H9 (cell line): Measurements from ENCODE around the gene TECTB. TPM values are rescaled to one million over a fixed set of nuclear protein-coding genes. Genes with fewer than 3 reads are reported as not detected.

Experiments used
- DNase-seq: peaks from one replicate; pipeline ENCODE4 v3.0.0-alpha.2; 2017
- H2AFZ ChIP-seq: one replicate; pipeline ENCODE4 v1.6.1; 2013; ENCODE audit warnings: mild to moderate bottlenecking, low read length, control low read depth, moderate library complexity
- H2AK5ac ChIP-seq: 2 replicates; pipeline ENCODE4 v1.6.1; 2013; ENCODE audit warnings: low read length, control low read depth, mixed read lengths; ENCODE audit not compliant: insufficient read length
- H2BK120ac ChIP-seq: one replicate; pipeline ENCODE4 v1.6.1; 2013; ENCODE audit warnings: low read depth, mild to moderate bottlenecking, low read length, control low read depth, inconsistent platforms; ENCODE audit not compliant: poor library complexity, severe bottlenecking
- H2BK12ac ChIP-seq: 2 replicates; pipeline ENCODE4 v1.6.1; 2013; ENCODE audit warnings: low read length, control low read depth, mixed read lengths, low read depth; ENCODE audit not compliant: insufficient read length
- H2BK15ac ChIP-seq: 2 replicates; pipeline ENCODE4 v1.6.1; 2013; ENCODE audit warnings: low read depth, low read length, control low read depth
- H2BK20ac ChIP-seq: one replicate; pipeline ENCODE4 v1.6.1; 2013; ENCODE audit warnings: low read depth, mild to moderate bottlenecking, low read length, control low read depth, inconsistent platforms; ENCODE audit not compliant: poor library complexity, severe bottlenecking
- H2BK5ac ChIP-seq: 2 replicates; pipeline ENCODE4 v1.6.1; 2013; ENCODE audit warnings: low read length, control low read depth, mixed read lengths; ENCODE audit not compliant: insufficient read length
- H3K14ac ChIP-seq: 2 replicates; pipeline ENCODE4 v1.6.1; 2013; ENCODE audit warnings: low read length, control low read depth; ENCODE audit not compliant: insufficient read depth
- H3K18ac ChIP-seq: 2 replicates; pipeline ENCODE4 v1.6.1; 2013; ENCODE audit warnings: low read depth, mild to moderate bottlenecking, mixed read lengths, low read length, control low read depth; ENCODE audit not compliant: insufficient read length
- H3K23ac ChIP-seq: 2 replicates; pipeline ENCODE4 v1.6.1; 2013; ENCODE audit warnings: low read length, control low read depth, mixed read lengths, low read depth; ENCODE audit not compliant: insufficient read length
- H3K23me2 ChIP-seq: 2 replicates; pipeline ENCODE4 v1.6.1; 2013; ENCODE audit warnings: low read depth, mild to moderate bottlenecking, mixed read lengths, low read length, control low read depth; ENCODE audit not compliant: insufficient read length, poor library complexity, severe bottlenecking
- H3K27ac ChIP-seq: 2 replicates; pipeline ENCODE4 v1.5.1; 2013; ENCODE audit warnings: low read length, control low read depth, mixed read lengths, low read depth; ENCODE audit not compliant: insufficient read length
- H3K27me3 ChIP-seq: 2 replicates; pipeline ENCODE4 v1.6.1; 2013; ENCODE audit warnings: low read length, control low read depth, inconsistent platforms; ENCODE audit not compliant: insufficient read depth
- H3K4ac ChIP-seq: 2 replicates; pipeline ENCODE4 v1.6.1; 2013; ENCODE audit warnings: low read depth, mild to moderate bottlenecking, control low read depth, inconsistent platforms, low read length, moderate library complexity
- H3K4me1 ChIP-seq: 2 replicates; pipeline ENCODE4 v1.6.1; 2013; ENCODE audit warnings: low read length, control low read depth, inconsistent platforms; ENCODE audit not compliant: insufficient read depth
- H3K4me2 ChIP-seq: 2 replicates; pipeline ENCODE4 v1.6.1; 2013; ENCODE audit warnings: low read length, control low read depth, mixed read lengths; ENCODE audit not compliant: insufficient read length, insufficient read depth
- H3K56ac ChIP-seq: 2 replicates; pipeline ENCODE4 v1.6.1; 2013; ENCODE audit warnings: low read depth, mild to moderate bottlenecking, mixed read lengths, low read length, control low read depth; ENCODE audit not compliant: insufficient read length
- H3K79me1 ChIP-seq: 2 replicates; pipeline ENCODE4 v1.6.1; 2013; ENCODE audit warnings: low read depth, mild to moderate bottlenecking, moderate library complexity, low read length, control low read depth, inconsistent platforms; ENCODE audit not compliant: insufficient read depth, poor library complexity, severe bottlenecking
- H3K79me2 ChIP-seq: 2 replicates; pipeline ENCODE4 v1.6.1; 2013; ENCODE audit warnings: low read length, control low read depth, inconsistent platforms; ENCODE audit not compliant: insufficient read depth
- H3K9ac ChIP-seq: 2 replicates; pipeline ENCODE4 v1.6.1; 2013; ENCODE audit warnings: low read length, control low read depth, mixed read lengths; ENCODE audit not compliant: insufficient read length; ENCODE audit errors: extremely low read depth
- H3K9me3 ChIP-seq: one replicate; pipeline ENCODE4 v1.6.1; 2013; ENCODE audit warnings: low read depth, low read length, inconsistent platforms; ENCODE audit not compliant: control insufficient read depth
- H3T11ph ChIP-seq: one replicate; pipeline ENCODE4 v1.6.1; 2013; ENCODE audit warnings: mild to moderate bottlenecking, low read length, control low read depth, inconsistent platforms
- H4K20me1 ChIP-seq: one replicate; pipeline ENCODE4 v1.6.1; 2013; ENCODE audit not compliant: control insufficient read depth, insufficient read length, insufficient read depth
- H4K5ac ChIP-seq: 2 replicates; pipeline ENCODE4 v1.6.1; 2013; ENCODE audit warnings: low read depth, mild to moderate bottlenecking, mixed read lengths, low read length, control low read depth; ENCODE audit not compliant: insufficient read length
- H4K8ac ChIP-seq: replicated peaks from 2 replicates; pipeline ENCODE4 v1.6.1; 2013; ENCODE audit warnings: low read length, control low read depth, mixed read lengths, low read depth; ENCODE audit not compliant: insufficient read length
- H4K91ac ChIP-seq: 2 replicates; pipeline ENCODE4 v1.6.1; 2013; ENCODE audit warnings: low read depth, mild to moderate bottlenecking, moderate library complexity, mixed read lengths, low read length, control low read depth; ENCODE audit not compliant: insufficient read length
- H3K27ac Mint-ChIP-seq, 3 experiments: 2 replicates in 2 of 3; 3 replicates in 1 of 3; pipeline ENCODE4 v1.8.0; 2020 to 2021; ENCODE audit warnings: mixed read lengths in 3 of 3, mild to moderate bottlenecking in 1 of 3, moderate library complexity in 1 of 3
- H3K27me3 Mint-ChIP-seq: 2 replicates; pipeline ENCODE4 v1.8.0; 2021; ENCODE audit warnings: low read depth, mild to moderate bottlenecking, moderate library complexity, mixed read lengths
- H3K36me3 Mint-ChIP-seq, 3 experiments: 2 replicates in 2 of 3; 3 replicates in 1 of 3; pipeline ENCODE4 v1.8.0; 2020 to 2021; ENCODE audit warnings: low read depth in 3 of 3, mixed read lengths in 3 of 3; ENCODE audit not compliant: insufficient read depth in 1 of 3
- H3K4me1 Mint-ChIP-seq, 2 experiments: 2 replicates each; pipeline ENCODE4 v1.8.0; 2020; ENCODE audit warnings: mixed read lengths in 2 of 2
- H3K4me3 Mint-ChIP-seq, 2 experiments: 2 replicates in 1 of 2; 3 replicates in 1 of 2; pipeline ENCODE4 v1.8.0; 2020 to 2021; ENCODE audit warnings: mild to moderate bottlenecking in 2 of 2, mixed read lengths in 2 of 2, moderate library complexity in 1 of 2
- H3K9me3 Mint-ChIP-seq, 2 experiments: 2 replicates in 1 of 2; 3 replicates in 1 of 2; pipeline ENCODE4 v1.8.0; 2020; ENCODE audit warnings: mild to moderate bottlenecking in 2 of 2, mixed read lengths in 2 of 2, moderate library complexity in 1 of 2
- WGBS: extraction: QIAGEN DNeasy Blood & Tissue Kit; methylation state at CpG from one replicate; pipeline ENCODE4 v1.1.7; 2013; ENCODE audit warnings: missing lambda C conversion rate, low lambda C conversion rate, mixed read lengths; ENCODE audit not compliant: insufficient read length; ENCODE audit errors: extremely low coverage; 5-methylcytosine and 5-hydroxymethylcytosine counted together
- total RNA-seq: library from RNA; stranded (reverse); gene quantifications from 2 replicates; pipeline ENCODE4 v1.2.1, GENCODE V29; 2021
- TF ChIP-seq, protein P1 (sequence below): fragments of 200-600 bp; sonication (generic); conservative IDR thresholded peaks from 3 replicates; pipeline ENCODE4 v1.8.0; 2021; ENCODE audit warnings: antibody characterized with exemption, mild to moderate bottlenecking

Gene TECTB
- total RNA-seq, 1 experiment from 2014 or later, result not detected

DNA sequence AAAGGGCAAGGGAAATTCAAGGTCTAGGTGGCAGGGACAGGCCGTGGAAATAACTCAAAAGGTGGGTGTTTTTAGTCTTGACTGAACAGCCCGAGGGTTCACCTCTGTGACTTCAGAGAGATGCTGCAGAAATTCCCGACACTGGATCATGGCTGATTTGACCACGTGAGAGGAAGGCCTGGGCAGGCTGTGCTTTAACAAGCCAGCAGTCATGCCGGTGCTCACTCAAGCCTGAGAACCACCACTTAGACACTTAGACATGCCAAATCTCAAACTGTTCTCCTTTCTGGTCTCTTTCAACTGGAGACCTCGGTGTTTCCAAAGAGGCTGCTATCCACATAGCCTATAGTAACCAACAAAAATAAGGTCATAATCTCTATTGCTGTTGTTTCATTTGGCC is 15.4 kb downstream of the TECTB start:
- no peaks in the 10 kb centered on the region; the same call in none of the 2 replicates for H3K27me3 Mint-ChIP-seq
- H2AFZ ChIP-seq, result no peak overlapping the region
- no peak overlapping the region for H3K4me2 ChIP-seq

More for the DNA sequence above, 15.4 kb downstream of the TECTB start:
- Mint-ChIP-seq H3K4me3 (no peak overlapping the region), H3K9me3 (no peaks in the 10 kb centered on the region), H3K4me1 (peaks cover 3 to 7% of the 10 kb centered on the region in 2 experiments; a peak in 3 of 4 replicates), H3K36me3 (no peaks in the 10 kb centered on the region), H3K27ac (no peak overlapping the region)
- TF ChIP-seq, protein P1, sequence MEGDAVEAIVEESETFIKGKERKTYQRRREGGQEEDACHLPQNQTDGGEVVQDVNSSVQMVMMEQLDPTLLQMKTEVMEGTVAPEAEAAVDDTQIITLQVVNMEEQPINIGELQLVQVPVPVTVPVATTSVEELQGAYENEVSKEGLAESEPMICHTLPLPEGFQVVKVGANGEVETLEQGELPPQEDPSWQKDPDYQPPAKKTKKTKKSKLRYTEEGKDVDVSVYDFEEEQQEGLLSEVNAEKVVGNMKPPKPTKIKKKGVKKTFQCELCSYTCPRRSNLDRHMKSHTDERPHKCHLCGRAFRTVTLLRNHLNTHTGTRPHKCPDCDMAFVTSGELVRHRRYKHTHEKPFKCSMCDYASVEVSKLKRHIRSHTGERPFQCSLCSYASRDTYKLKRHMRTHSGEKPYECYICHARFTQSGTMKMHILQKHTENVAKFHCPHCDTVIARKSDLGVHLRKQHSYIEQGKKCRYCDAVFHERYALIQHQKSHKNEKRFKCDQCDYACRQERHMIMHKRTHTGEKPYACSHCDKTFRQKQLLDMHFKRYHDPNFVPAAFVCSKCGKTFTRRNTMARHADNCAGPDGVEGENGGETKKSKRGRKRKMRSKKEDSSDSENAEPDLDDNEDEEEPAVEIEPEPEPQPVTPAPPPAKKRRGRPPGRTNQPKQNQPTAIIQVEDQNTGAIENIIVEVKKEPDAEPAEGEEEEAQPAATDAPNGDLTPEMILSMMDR, result no peak
- Histone ChIP-seq H4K8ac (no peak overlapping the region), H2BK12ac (no peak overlapping the region), H3K23ac (no peak overlapping the region), H2AK5ac (no peak overlapping the region), H3K4ac (no peak overlapping the region), H3T11ph (no peak overlapping the region), H3K79me1 (no peaks in the 10 kb centered on the region), H3K56ac (no peak overlapping the region), H2BK5ac (no peak overlapping the region), H2BK20ac (no peak overlapping the region), H3K79me2 (no peaks in the 10 kb centered on the region), H3K14ac (no peak overlapping the region), H3K18ac (no peak overlapping the region), H3K27ac (no peak overlapping the region), H3K9ac (no peak overlapping the region), H4K20me1 (no peaks in the 10 kb centered on the region), H4K5ac (no peak overlapping the region), H2BK120ac (no peak overlapping the region), H3K9me3 (no peaks in the 10 kb centered on the region), H3K27me3 (no peaks in the 10 kb centered on the region), H2BK15ac (no peak overlapping the region), H3K23me2 (no peaks in the 10 kb centered on the region), H3K4me1 (no peaks in the 10 kb centered on the region), H4K91ac (no peak overlapping the region)
- WGBS, result no CpG with 5 or more reads among the region's 6 CpGs
- DNase-seq, result no peak
